Smooth muscle cell (in vitro differentiated cells): Measurements from ENCODE around the gene P2RX3. TPM values are rescaled to one million over a fixed set of nuclear protein-coding genes. Genes with fewer than 3 reads are reported as not detected.

Experiments
- DNase-seq: peaks from one replicate; lab custom pipeline; 2025; ENCODE audit not compliant: unreplicated experiment; lab: John Stamatoyannopoulos, UW
- H2AFZ ChIP-seq: fragments of 200-600 bp; sonication (generic); 2 replicates; pipeline ENCODE4 v1.6.0; 2016; ENCODE audit warnings: antibody characterized with exemption, low read depth, mild to moderate bottlenecking
- H3F3A ChIP-seq: fragments of 200-600 bp; sonication (generic); 2 replicates; pipeline ENCODE4 v1.6.0; 2017; ENCODE audit warnings: antibody characterized with exemption, low read depth
- H3K27ac ChIP-seq: fragments of 200-600 bp; sonication (generic); 2 replicates; pipeline ENCODE4 v1.5.1; 2016; ENCODE audit warnings: low read depth, mild to moderate bottlenecking
- H3K27me3 ChIP-seq: fragments of 200-600 bp; sonication (generic); 2 replicates; pipeline ENCODE4 v1.6.1; 2016; ENCODE audit warnings: low read depth, mild to moderate bottlenecking
- H3K36me3 ChIP-seq: fragments of 200-600 bp; sonication (generic); 2 replicates; pipeline ENCODE4 v1.5.1; 2016; ENCODE audit warnings: low read depth
- H3K4me1 ChIP-seq: fragments of 200-600 bp; sonication (generic); 2 replicates; pipeline ENCODE4 v1.5.1; 2016; ENCODE audit warnings: low read depth
- H3K4me2 ChIP-seq: fragments of 200-600 bp; sonication (generic); 2 replicates; pipeline ENCODE4 v1.6.0; 2016; ENCODE audit warnings: mild to moderate bottlenecking
- H3K4me3 ChIP-seq: fragments of 200-600 bp; sonication (generic); 2 replicates; pipeline ENCODE4 v1.5.1; 2016; ENCODE audit warnings: mild to moderate bottlenecking
- H3K79me2 ChIP-seq: fragments of 200-600 bp; sonication (generic); 2 replicates; pipeline ENCODE4 v1.6.0; 2016; ENCODE audit warnings: low read depth, mild to moderate bottlenecking
- H3K9ac ChIP-seq: fragments of 200-600 bp; sonication (generic); 2 replicates; pipeline ENCODE4 v1.6.0; 2016; ENCODE audit warnings: low read depth
- H3K9me3 ChIP-seq: fragments of 200-600 bp; sonication (generic); replicated peaks from 2 replicates; pipeline ENCODE4 v1.5.1; 2016; ENCODE audit warnings: low read depth
- H4K20me1 ChIP-seq: fragments of 200-600 bp; sonication (generic); 2 replicates; pipeline ENCODE4 v1.6.0; 2016; ENCODE audit warnings: low read depth
- WGBS: methylation state at CpG from one replicate; pipeline ENCODE4 v1.1.7; 2016; ENCODE audit warnings: low lambda C conversion rate; 5-methylcytosine and 5-hydroxymethylcytosine counted together
- polyA plus RNA-seq: library from polyadenylated mRNA; unstranded; fragments of >200 nt; fragmentation: Nextera tagmentation; extraction: Ambion mirVana; gene quantifications from 2 replicates; pipeline ENCODE4 v1.2.1, GENCODE V29; 2016
- total RNA-seq: library from RNA; depleted of rRNA; stranded (reverse); fragments of >200 nt; gene quantifications from 2 replicates; pipeline ENCODE4 v1.2.3, GENCODE V29; 2014
- TF ChIP-seq, protein P1 (sequence below): fragments of 200-600 bp; sonication (generic); IDR thresholded peaks from 2 replicates; pipeline ENCODE4 v1.5.1; 2017; ENCODE audit warnings: borderline replicate concordance, mild to moderate bottlenecking, antibody characterized with exemption; ENCODE audit not compliant: insufficient read depth, poor library complexity, severe bottlenecking

Gene P2RX3
- total and polyA plus RNA-seq, 2 experiments from 2014 or later: 0.19 TPM; not detected in 1

DNA sequence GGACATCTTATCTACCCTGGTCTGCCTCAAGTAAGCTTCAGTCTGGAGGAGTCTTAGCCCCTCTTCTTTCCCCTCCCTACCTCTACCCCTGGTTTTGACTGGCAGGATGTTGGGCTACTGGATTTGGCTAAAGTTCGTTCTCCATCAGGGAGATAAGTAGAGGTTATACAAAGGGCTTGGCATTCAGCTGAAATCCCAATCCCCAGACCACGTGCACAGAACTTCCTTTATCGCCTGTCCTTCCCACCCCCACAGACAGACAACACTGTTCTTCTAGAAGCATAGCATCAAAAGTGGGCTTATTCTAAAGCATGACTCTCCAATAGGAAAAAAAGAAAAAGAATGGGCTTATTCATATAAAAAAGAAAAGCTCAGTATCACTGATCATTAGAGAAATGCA is 35.0 kb downstream of the P2RX3 start:
- H3K9ac ChIP-seq: no peak overlapping the region
- no peak for DNase-seq
- H3K27me3 ChIP-seq: no peaks in the 10 kb centered on the region
- no peak overlapping the region for H2AFZ ChIP-seq
- TF ChIP-seq, protein P1, sequence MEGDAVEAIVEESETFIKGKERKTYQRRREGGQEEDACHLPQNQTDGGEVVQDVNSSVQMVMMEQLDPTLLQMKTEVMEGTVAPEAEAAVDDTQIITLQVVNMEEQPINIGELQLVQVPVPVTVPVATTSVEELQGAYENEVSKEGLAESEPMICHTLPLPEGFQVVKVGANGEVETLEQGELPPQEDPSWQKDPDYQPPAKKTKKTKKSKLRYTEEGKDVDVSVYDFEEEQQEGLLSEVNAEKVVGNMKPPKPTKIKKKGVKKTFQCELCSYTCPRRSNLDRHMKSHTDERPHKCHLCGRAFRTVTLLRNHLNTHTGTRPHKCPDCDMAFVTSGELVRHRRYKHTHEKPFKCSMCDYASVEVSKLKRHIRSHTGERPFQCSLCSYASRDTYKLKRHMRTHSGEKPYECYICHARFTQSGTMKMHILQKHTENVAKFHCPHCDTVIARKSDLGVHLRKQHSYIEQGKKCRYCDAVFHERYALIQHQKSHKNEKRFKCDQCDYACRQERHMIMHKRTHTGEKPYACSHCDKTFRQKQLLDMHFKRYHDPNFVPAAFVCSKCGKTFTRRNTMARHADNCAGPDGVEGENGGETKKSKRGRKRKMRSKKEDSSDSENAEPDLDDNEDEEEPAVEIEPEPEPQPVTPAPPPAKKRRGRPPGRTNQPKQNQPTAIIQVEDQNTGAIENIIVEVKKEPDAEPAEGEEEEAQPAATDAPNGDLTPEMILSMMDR: no peak
- 31% methylated on average over 3 of the region's 3 CpGs for WGBS
- peaks cover 11% of the 10 kb centered on the region for H3F3A ChIP-seq
- H3K36me3 ChIP-seq: no peaks in the 10 kb centered on the region
- no peaks in the 10 kb centered on the region for H4K20me1 ChIP-seq
- no peaks in the 10 kb centered on the region for H3K9me3 ChIP-seq
- H3K79me2 ChIP-seq: no peaks in the 10 kb centered on the region
- H3K4me3 ChIP-seq: no peak overlapping the region
- H3K4me2 ChIP-seq: peak overlapping the region; percentile 9
- H3K27ac ChIP-seq: no peak overlapping the region
- no peaks in the 10 kb centered on the region for H3K4me1 ChIP-seq

DNA sequence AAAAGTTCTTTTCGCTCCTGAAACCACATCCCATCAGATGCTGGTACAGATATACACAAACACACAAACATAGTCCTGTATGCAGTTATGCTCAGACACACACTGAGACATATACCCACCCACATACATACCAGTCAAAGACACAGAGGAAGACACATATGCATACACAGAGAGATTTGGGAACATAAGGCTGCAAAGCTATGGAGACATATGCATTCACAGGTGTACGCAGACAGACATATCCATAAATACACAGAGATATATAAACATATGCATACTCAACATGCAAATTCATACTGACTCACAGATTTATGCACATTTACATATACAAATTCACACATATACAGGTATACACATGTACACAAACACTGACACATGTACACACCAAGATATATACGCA is 36.8 kb downstream of the P2RX3 start:
- H2AFZ ChIP-seq: no peak overlapping the region
- TF ChIP-seq, protein P1: no peak
- H3F3A ChIP-seq: peaks cover 11% of the 10 kb centered on the region
- H3K4me2 ChIP-seq: no peak overlapping the region
- no peak overlapping the region for H3K9ac ChIP-seq
- H3K27ac ChIP-seq: no peak overlapping the region
- 97% methylated on average over 3 of the region's 3 CpGs for WGBS
- H3K4me3 ChIP-seq: no peak overlapping the region
- H3K79me2 ChIP-seq: no peaks in the 10 kb centered on the region
- H4K20me1 ChIP-seq: no peaks in the 10 kb centered on the region
- H3K9me3 ChIP-seq: no peaks in the 10 kb centered on the region
- no peaks in the 10 kb centered on the region for H3K27me3 ChIP-seq
- DNase-seq: no peak
- H3K36me3 ChIP-seq: no peaks in the 10 kb centered on the region
- no peaks in the 10 kb centered on the region for H3K4me1 ChIP-seq

DNA sequence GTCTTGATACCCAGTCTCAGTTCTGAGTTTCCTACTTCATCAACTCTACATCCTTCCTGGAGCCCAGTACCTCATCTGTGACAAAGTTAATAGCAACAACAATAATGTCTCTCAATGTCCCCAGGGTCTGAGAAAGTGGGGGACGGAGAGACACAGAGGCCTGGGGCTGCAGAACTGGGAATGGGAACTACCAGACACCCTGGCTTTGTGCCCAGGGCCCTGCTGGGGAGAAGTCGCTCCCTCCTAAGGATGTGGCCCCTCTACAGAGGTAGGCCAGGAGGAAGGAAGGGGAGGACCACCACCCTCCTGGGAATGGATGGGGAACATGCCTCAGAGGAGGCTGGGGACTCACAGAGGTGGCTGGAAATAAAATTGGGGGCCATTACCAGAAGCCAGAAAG is 37.3 kb downstream of the P2RX3 start:
- no peaks in the 10 kb centered on the region for H4K20me1 ChIP-seq
- no peak for DNase-seq
- TF ChIP-seq, protein P1: no peak
- H3K9me3 ChIP-seq: no peaks in the 10 kb centered on the region
- H3K27ac ChIP-seq: no peak overlapping the region
- H2AFZ ChIP-seq: no peak overlapping the region
- no peaks in the 10 kb centered on the region for H3K4me1 ChIP-seq
- no peak overlapping the region for H3K4me2 ChIP-seq
- no peak overlapping the region for H3K4me3 ChIP-seq
- peaks cover 2% of the 10 kb centered on the region for H3K27me3 ChIP-seq
- no peaks in the 10 kb centered on the region for H3K36me3 ChIP-seq
- H3K79me2 ChIP-seq: no peaks in the 10 kb centered on the region
- no peak overlapping the region for H3K9ac ChIP-seq
- WGBS: 98% methylated on average over 2 of the region's 2 CpGs
- peaks cover 11% of the 10 kb centered on the region for H3F3A ChIP-seq
